Lower leg skin (tissue), 4 donors: ENCODE measurements around the gene GIGYF1. TPM values are rescaled to one million over a fixed set of nuclear protein-coding genes. Genes with fewer than 3 reads are reported as not detected.

ENCODE experiments used
- DNase-seq, 2 donors: peaks; one replicate each; pipeline ENCODE4 v3.0.0-alpha.2; 2019; ENCODE audit warnings: low spot score in 2 of 2
- H3K4me3 ChIP-seq: fragments of 200-600 bp; sonication (generic); 2 replicates; pipeline ENCODE4 v1.5.1; 2017; ENCODE audit warnings: mild to moderate bottlenecking, low read depth; ENCODE audit not compliant: poor library complexity, severe bottlenecking
- POLR2A ChIP-seq, 2 donors: fragments of 450-650 bp; IDR thresholded peaks; one replicate each; pipeline ENCODE4 v1.6.1; 2016 to 2017; ENCODE audit warnings: antibody characterized with exemption in 2 of 2, mild to moderate bottlenecking in 1 of 2, moderate library complexity in 1 of 2
- WGBS, 2 donors: methylation state at CpG; one replicate each; pipeline ENCODE4 v1.1.5; 2018; 5-methylcytosine and 5-hydroxymethylcytosine counted together
- intact Hi-C: fragments of 100-400 bp; cut with DNase I; formaldehyde crosslinking; loops from one replicate; pipeline ENCODE4 v1.15.0; 2023; ENCODE audit warnings: low total_unique reads
- total RNA-seq, 4 donors: library from RNA; depleted of rRNA; stranded (reverse); fragments of >200 nt; gene quantifications; one replicate each; pipeline ENCODE4 v1.1.0, GENCODE V29; 2016
- TF ChIP-seq, protein P1 (sequence below), 3 donors: fragments of 450-650 bp; IDR thresholded peaks; one replicate each; pipeline ENCODE4 v1.5.1; 2016; ENCODE audit warnings: antibody characterized with exemption in 3 of 3, mild to moderate bottlenecking in 3 of 3, moderate library complexity in 2 of 3

Gene GIGYF1
- total RNA-seq, 4 donors from 2014 or later, result 34.9 to 56.6 (median 40.0) TPM

DNA sequence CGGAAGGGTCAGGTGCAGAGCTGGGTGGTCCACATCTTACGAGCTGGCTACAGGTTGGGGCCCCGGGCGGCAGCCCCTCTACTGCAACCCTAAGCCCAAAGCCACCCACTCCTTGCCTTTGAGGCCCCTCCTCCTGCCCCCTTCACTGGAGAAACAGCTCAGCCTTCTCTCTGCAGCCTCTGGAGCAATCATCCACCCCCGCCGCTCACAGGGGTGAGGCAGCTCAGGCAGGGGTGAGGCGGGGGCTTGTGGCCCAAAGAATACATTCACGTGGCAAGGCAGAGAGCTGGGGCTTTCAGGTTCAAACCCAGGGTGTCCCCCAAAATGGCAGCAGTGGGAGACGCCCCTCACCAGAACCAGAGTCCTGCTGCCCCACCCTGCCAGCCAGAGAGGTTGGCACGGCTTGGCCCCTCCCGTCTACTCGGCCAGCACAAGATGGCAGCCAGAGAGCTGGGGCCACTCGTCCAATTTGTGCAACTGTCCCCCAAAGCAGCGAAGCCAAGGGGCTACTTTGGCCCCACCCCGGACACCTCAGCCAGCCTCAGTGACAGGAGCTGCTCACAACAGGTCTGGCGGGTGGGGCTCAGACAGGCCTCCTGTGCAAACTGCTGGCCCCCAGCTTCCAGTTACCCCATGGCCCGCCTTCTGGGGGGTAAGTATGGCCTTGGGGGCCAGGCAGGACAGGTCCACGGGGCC lies 13.3 kb downstream of the GIGYF1 start:
- H3K4me3 ChIP-seq, result no peak overlapping the region
- 66 to 74% methylated on average over 17 to 18 of the region's 18 CpGs for WGBS, 2 donors
- TF ChIP-seq, protein P1, sequence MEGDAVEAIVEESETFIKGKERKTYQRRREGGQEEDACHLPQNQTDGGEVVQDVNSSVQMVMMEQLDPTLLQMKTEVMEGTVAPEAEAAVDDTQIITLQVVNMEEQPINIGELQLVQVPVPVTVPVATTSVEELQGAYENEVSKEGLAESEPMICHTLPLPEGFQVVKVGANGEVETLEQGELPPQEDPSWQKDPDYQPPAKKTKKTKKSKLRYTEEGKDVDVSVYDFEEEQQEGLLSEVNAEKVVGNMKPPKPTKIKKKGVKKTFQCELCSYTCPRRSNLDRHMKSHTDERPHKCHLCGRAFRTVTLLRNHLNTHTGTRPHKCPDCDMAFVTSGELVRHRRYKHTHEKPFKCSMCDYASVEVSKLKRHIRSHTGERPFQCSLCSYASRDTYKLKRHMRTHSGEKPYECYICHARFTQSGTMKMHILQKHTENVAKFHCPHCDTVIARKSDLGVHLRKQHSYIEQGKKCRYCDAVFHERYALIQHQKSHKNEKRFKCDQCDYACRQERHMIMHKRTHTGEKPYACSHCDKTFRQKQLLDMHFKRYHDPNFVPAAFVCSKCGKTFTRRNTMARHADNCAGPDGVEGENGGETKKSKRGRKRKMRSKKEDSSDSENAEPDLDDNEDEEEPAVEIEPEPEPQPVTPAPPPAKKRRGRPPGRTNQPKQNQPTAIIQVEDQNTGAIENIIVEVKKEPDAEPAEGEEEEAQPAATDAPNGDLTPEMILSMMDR (IDR thresholded peaks at IDR 0.05), result no peak
- no peak for TF ChIP-seq POLR2A (IDR thresholded peaks at IDR 0.05)
- intact Hi-C loops, result no loop called here
- DNase-seq, result peak in 1 of 2 donors; percentile 87

DNA sequence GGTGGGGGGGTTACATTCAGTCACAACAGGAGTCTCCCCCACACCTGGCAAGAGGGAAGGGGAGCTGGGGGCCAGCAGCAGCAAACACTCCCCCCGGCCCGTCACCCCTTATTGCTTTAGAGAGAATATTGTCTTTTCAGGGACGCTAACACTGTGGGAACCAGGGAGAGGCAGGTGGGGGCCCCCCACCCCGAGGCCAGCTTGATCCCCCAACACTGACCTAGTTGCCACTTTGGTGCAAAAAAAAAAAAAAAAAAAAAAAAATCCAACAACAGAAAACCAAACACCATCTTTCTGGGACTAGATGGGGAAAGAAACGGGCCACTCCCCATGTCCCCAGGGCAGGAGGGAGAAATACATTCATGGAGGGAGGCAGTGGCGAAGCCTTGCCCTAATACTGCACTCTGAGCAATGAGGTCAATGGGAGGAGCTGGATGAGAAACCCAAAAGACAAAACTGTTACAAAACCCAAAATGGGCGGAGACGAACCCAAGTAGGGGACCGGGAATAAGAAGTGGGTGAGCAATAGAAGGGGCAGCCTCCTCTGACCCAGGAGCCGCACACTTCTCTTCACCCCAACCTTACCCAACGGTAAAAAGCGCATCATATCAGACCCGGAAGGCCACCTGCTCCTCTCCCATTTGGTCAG lies 14.0 kb downstream of the GIGYF1 start:
- 49 to 56% methylated on average over 13 of the region's 13 CpGs for WGBS, 2 donors
- H3K4me3 ChIP-seq, result no peak overlapping the region
- TF ChIP-seq POLR2A (IDR thresholded peaks at IDR 0.05), result no peak
- TF ChIP-seq, protein P1 (IDR thresholded peaks at IDR 0.05), result no peak
- DNase-seq, result peak; percentile 75 to 90
- intact Hi-C loops, result no loop called here

DNA sequence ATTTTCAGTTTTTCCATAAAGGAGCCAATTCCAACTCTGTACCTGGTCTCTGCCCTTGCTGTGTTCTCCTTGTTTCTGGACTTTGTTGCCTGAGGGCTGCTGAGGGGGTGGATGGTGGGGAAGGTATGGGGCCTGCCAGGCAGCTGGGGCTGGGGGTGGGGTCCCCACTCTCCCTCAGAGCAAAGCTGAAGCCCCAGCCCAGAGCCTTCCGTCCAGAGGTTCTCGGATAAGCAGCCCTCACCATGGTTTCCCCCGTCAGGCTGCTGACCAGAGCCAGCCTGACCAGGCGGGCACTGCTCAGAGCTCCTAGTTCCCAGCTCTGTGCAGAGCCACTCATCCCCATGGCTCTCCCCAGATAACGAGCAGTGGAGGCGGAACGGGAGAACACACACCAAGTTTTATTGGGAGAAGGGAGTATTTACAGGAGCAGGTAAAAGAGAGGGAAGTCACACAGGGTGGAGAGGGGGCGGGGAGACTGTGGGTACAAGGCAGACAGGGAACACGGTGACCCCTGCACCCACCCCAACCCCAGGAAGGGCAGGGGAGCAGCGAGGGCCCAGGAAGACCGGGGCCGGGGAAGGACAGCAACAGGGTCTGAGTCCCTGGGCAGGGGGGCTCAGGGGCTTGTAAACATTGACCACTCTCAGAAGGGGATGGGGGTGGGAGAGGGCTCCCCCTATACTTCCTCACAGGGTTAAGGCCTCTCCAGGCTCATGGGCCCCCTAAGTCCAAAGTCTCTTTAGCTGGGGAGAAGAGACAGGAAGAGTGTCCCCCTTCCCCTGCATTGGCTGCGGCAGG lies 14.7 kb downstream of the GIGYF1 start:
- 71% methylated on average over 13 of the region's 13 CpGs for WGBS, 2 donors
- peak in 1 of 2 donors; percentile 88 for DNase-seq
- intact Hi-C loops, result no loop called here
- no peak overlapping the region for H3K4me3 ChIP-seq
- TF ChIP-seq, protein P1 (IDR thresholded peaks at IDR 0.05), result no peak
- no peak for TF ChIP-seq POLR2A (IDR thresholded peaks at IDR 0.05)

DNA sequence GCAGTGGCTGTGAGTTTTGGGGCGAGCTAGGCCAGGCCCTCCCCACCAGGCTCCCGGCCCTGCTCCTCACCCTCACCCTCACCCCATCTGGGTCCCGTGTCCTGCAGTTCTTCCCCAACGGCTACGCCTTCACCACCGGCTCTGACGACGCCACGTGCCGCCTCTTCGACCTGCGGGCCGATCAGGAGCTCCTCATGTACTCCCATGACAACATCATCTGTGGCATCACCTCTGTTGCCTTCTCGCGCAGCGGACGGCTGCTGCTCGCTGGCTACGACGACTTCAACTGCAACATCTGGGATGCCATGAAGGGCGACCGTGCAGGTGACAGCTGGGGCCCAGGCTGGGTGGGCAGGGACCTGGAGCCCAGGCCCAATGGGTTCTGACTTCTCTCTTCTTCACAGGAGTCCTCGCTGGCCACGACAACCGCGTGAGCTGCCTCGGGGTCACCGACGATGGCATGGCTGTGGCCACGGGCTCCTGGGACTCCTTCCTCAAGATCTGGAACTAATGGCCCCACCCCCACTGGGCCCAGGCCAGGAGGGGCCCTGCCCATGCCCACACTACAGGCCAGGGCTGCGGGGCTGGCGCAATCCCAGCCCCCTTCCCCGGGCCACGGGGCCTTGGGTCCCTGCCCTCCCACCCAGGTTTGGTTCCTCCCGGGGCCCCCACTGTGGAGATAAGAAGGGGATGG lies 15.6 kb downstream of the GIGYF1 start:
- 65 to 70% methylated on average over 34 to 35 of the region's 35 CpGs for WGBS, 2 donors
- intact Hi-C loops, result no loop called here
- H3K4me3 ChIP-seq, result no peak overlapping the region
- TF ChIP-seq POLR2A (IDR thresholded peaks at IDR 0.05), result no peak
- TF ChIP-seq, protein P1 (IDR thresholded peaks at IDR 0.05), result no peak
- DNase-seq, result no peak
